ENCODE data around the gene EPM2AIP1. TPM values are rescaled to one million over a fixed set of nuclear protein-coding genes. Genes with fewer than 3 reads are reported as not detected.

The EPM2AIP1 gene
- total and polyA plus RNA-seq, 9 of the 15 experiments (the other 6 are each of a cell fraction or from before 2014, with no cell fraction given): 6.7 to 44.8 (median 25.2) TPM

DNA sequence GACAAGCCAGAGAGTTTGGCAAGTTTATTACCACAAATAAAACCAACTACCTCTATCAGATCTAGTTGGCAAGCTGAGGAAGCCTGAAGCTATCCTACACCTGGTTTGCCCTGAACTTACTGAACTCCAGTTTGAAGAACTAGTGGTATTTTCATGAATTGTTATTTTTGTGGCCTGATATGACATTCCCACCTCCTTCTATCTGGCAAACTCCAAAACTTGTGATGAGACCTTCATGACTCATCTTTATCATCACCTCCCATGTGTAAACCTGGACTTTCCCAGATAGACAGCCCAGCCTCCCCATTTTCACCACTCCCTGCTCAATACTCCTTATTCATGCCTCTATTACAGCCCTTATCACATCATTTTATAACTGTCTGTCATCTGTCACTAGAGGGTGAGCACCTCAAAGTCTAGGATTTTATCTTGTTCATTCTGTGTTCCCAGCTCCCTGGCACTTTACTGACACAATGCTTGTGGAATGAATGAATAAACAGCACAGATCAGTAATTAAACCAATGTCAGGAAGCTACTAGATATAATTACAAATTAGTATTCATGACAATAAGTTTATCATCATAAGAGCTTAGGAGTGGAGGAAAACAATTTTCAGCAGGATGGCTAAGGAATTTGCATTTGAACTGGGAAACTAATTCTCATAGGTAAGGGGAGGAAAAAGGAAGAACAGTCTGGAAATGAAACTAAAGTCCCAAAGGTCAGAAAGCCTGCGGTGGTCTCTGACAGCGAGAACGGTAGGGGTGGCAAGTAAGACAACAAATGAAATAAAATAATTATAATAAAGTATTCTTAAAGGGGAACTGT is 34.9 kb downstream of the EPM2AIP1 start (continued):
- TF ChIP-seq, protein P1, sequence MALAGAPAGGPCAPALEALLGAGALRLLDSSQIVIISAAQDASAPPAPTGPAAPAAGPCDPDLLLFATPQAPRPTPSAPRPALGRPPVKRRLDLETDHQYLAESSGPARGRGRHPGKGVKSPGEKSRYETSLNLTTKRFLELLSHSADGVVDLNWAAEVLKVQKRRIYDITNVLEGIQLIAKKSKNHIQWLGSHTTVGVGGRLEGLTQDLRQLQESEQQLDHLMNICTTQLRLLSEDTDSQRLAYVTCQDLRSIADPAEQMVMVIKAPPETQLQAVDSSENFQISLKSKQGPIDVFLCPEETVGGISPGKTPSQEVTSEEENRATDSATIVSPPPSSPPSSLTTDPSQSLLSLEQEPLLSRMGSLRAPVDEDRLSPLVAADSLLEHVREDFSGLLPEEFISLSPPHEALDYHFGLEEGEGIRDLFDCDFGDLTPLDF (CRISPR knock-in tag; IDR thresholded peaks at IDR 0.05): no peak; the same call in 1 of the 2 replicates
- no peak for TF ChIP-seq ZSCAN32 (CRISPR knock-in tag; IDR thresholded peaks at IDR 0.05)
- peak; percentile 100 for TF ChIP-seq FOSL1 (tag; conservative IDR thresholded peaks at IDR 0.05)
- TF ChIP-seq ZNF436 (CRISPR knock-in tag; IDR thresholded peaks at IDR 0.05): no peak
- peak; percentile 61; the same call in 1 of the 2 replicates for TF ChIP-seq TOE1 (IDR thresholded peaks at IDR 0.05; ENCODE audit: borderline replicate concordance)
- no peak for TF ChIP-seq TOE1 (CRISPR knock-in tag; IDR thresholded peaks at IDR 0.05; ENCODE audit: borderline replicate concordance, low read depth)
- TF ChIP-seq, protein P2, sequence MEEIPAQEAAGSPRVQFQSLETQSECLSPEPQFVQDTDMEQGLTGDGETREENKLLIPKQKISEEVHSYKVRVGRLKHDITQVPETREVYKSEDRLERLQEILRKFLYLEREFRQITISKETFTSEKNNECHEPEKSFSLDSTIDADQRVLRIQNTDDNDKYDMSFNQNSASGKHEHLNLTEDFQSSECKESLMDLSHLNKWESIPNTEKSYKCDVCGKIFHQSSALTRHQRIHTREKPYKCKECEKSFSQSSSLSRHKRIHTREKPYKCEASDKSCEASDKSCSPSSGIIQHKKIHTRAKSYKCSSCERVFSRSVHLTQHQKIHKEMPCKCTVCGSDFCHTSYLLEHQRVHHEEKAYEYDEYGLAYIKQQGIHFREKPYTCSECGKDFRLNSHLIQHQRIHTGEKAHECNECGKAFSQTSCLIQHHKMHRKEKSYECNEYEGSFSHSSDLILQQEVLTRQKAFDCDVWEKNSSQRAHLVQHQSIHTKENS (CRISPR knock-in tag; IDR thresholded peaks at IDR 0.05): no peak
- TF ChIP-seq FOXK1 (CRISPR knock-in tag; IDR thresholded peaks at IDR 0.05; ENCODE audit: borderline replicate concordance): no peak
- TF ChIP-seq, protein P3, sequence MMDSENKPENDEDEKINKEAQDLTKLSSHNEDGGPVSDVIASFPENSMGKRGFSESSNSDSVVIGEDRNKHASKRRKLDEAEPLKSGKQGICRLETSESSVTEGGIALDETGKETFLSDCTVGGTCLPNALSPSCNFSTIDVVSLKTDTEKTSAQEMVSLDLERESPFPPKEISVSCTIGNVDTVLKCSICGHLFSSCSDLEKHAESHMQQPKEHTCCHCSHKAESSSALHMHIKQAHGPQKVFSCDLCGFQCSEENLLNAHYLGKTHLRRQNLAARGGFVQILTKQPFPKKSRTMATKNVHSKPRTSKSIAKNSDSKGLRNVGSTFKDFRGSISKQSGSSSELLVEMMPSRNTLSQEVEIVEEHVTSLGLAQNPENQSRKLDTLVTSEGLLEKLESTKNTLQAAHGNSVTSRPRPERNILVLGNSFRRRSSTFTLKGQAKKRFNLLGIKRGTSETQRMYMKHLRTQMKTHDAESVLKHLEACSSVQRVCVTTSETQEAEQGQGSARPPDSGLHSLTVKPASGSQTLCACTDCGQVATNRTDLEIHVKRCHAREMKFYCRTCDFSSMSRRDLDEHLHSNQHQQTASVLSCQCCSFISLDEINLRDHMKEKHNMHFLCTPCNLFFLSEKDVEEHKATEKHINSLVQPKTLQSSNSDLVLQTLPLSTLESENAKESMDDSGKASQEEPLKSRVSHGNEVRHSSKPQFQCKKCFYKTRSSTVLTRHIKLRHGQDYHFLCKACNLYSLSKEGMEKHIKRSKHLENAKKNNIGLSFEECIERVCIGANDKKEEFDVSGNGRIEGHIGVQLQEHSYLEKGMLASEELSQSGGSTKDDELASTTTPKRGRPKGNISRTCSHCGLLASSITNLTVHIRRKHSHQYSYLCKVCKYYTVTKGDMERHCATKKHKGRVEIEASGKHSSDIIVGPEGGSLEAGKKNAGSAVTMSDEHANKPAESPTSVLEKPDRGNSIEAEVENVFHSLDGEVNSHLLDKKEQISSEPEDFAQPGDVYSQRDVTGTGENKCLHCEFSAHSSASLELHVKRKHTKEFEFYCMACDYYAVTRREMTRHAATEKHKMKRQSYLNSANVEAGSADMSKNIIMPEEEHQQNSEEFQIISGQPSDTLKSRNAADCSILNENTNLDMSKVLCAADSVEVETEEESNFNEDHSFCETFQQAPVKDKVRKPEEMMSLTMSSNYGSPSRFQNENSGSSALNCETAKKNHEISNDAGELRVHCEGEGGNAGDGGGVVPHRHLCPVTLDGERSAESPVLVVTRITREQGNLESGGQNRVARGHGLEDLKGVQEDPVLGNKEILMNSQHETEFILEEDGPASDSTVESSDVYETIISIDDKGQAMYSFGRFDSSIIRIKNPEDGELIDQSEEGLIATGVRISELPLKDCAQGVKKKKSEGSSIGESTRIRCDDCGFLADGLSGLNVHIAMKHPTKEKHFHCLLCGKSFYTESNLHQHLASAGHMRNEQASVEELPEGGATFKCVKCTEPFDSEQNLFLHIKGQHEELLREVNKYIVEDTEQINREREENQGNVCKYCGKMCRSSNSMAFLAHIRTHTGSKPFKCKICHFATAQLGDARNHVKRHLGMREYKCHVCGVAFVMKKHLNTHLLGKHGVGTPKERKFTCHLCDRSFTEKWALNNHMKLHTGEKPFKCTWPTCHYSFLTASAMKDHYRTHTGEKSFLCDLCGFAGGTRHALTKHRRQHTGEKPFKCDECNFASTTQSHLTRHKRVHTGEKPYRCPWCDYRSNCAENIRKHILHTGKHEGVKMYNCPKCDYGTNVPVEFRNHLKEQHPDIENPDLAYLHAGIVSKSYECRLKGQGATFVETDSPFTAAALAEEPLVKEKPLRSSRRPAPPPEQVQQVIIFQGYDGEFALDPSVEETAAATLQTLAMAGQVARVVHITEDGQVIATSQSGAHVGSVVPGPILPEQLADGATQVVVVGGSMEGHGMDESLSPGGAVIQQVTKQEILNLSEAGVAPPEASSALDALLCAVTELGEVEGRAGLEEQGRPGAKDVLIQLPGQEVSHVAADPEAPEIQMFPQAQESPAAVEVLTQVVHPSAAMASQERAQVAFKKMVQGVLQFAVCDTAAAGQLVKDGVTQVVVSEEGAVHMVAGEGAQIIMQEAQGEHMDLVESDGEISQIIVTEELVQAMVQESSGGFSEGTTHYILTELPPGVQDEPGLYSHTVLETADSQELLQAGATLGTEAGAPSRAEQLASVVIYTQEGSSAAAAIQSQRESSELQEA (IDR thresholded peaks at IDR 0.05; ENCODE audit: low read depth): no peak
- no peak for TF ChIP-seq ARID2 (IDR thresholded peaks at IDR 0.05)
- TF ChIP-seq SIN3B (IDR thresholded peaks at IDR 0.05; ENCODE audit: low read depth): no peak
- TF ChIP-seq ZC3H8 (IDR thresholded peaks at IDR 0.05): peak; percentile 22; the same call in 1 of the 2 replicates
- TF ChIP-seq NELFE (IDR thresholded peaks at IDR 0.05; ENCODE audit: insufficient read depth, insufficient read length): no peak
- TF ChIP-seq PCBP2 (IDR thresholded peaks at IDR 0.05; ENCODE audit: low read depth, low read length, poor library complexity, severe bottlenecking): no peak
- TF ChIP-seq MBD2 (IDR thresholded peaks at IDR 0.05; ENCODE audit: borderline replicate concordance, low read depth): peak; percentile 89
- peak; percentile 82; the same call in 1 of the 2 replicates for TF ChIP-seq DMBX1 (CRISPR knock-in tag; IDR thresholded peaks at IDR 0.05; ENCODE audit: borderline replicate concordance)
- no peak for TF ChIP-seq RBBP5 (IDR thresholded peaks at IDR 0.05; ENCODE audit: borderline replicate concordance, insufficient read depth, low read length, poor library complexity, severe bottlenecking)
